Hematopoietic multipotent progenitor cell treated with erythropoietin and hydrocortisone succinate and interleukin-3 and kit ligand, for 4 days (in vitro differentiated cells): ENCODE results near the gene CCN2.
"Not testable (repeated sequence)": the region's sequence is repeated elsewhere in the genome, so short reads cannot be mapped to it uniquely, and the experiment has no call there.

Source experiments
- DNase-seq: peaks from one replicate; pipeline ENCODE4 v3.0.0-alpha.2; 2015

CCN2 gene

DNA sequence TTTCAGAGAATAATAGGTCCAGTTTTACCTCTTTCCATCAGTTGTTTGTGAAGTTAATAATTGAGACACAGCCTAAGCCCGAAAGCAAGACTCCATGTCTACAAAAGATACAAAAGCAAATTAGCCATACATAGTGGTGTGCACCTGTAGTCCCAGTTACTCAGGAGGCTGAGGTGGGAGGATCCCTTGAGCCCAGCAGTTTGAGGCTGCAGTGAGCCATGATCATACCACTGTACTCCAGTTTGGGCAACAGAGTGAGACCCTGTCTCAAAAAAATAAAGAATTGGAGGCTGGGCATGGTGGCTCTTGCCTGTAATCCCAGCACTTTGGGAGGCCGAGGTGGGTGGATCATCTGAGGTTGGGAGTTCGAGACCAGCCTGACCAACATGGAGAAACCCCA is 42.4 kb downstream of the CCN2 start:
- not testable (repeated sequence) for DNase-seq

DNA sequence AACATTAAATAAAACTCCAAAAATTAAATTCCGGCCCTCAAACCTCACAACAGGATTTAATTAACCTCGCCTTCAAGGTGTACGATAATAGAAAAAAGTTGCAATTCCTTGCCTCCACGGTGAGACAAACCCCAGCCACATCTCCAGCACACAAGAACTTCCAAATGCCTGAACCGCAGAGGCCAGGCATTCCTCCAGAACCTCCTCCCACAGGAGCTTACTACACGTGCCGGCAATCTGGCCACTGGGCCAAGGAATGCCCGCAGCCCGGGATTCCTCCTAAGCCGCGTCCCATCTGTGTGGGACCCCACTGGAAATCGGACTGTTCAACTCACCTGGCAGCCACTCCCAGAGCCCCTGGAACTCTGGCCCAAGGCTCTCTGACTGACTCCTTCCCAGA is 47.4 kb downstream of the CCN2 start:
- not testable (repeated sequence) for DNase-seq

DNA sequence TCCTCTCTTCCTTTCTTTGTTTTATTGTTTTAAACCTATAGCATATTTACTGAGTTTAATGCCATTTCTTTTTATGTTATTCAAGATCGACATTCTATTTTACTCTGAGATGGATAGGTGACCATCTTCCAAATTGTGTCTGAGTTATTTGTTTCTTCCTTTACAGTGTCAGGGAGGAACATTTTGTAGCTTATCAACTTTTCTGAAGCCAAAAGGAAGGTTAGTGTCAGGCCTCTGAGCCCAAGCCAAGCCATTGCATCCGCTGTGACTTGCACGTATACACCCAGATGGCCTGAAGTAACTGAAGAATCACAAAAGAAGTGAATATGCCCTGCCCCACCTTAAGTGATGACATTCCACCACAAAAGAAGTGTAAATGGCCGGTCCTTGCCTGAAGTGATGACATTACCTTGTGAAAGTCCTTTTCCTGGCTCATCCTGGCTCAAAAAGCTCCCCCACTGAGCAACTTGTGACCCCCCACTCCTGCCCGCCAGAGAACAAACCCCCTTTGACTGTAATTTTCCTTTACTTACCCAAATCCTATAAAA is 49.8 kb downstream of the CCN2 start:
- DNase-seq: not testable (repeated sequence)

DNA sequence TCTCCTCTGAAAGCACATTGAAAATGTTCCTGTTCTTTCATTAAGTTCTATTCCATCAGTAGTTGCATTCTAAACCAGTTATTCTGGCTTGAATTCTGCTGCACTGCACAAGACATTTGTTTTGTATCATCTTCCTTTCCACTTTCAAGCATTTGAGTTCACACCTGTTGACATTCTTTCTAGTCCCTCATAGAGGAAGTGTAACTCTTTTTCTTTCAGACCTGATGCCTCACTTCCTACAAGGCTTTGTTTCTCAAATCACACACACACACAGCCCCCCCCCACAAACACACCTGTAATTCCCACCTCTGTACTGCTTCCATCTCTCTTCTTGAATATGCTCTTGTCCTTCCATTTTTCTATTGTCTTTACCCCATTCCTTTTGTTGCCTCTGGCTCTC is 50.9 kb downstream of the CCN2 start:
- no peak for DNase-seq

DNA sequence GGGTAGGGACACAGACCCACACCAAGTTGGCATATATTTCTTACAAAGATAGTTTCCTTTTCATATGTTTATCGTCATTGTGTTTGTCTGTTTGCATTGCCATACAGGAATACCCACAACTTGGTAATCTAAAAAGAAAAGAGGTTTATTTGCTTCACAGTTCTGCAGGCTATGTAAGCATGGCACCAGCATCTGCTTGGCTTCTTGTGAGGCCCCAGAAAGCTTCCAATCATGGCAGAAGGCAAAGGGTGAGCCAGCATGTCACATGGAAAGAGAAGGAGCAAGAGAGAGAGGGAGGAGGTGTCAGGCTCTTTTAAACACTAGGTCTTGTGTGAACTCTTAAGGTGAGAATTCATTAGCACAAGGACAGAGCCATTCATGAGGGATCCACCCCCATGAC is 52.5 kb downstream of the CCN2 start:
- no peak for DNase-seq
